Colonic mucosa (tissue), 4 donors: Measurements from ENCODE around the gene TSPYL4. TPM values are rescaled to one million over a fixed set of nuclear protein-coding genes. Genes with fewer than 3 reads are reported as not detected.
A peak's percentile ranks its signal among the peaks of the same experiment; 100 is the strongest.

ENCODE experiments used
- DNase-seq: peaks from one replicate; pipeline ENCODE4 v3.0.0-alpha.2; 2020
- H3K27ac ChIP-seq: fragments of 200-600 bp; one replicate; pipeline ENCODE4 v1.8.0; 2021
- H3K27me3 ChIP-seq: fragments of 200-600 bp; one replicate; pipeline ENCODE4 v1.8.0; 2021
- H3K36me3 ChIP-seq: fragments of 200-600 bp; one replicate; pipeline ENCODE4 v1.8.0; 2021
- H3K4me1 ChIP-seq: fragments of 200-600 bp; one replicate; pipeline ENCODE4 v1.8.0; 2021; ENCODE audit warnings: mild to moderate bottlenecking
- H3K4me3 ChIP-seq: fragments of 200-600 bp; one replicate; pipeline ENCODE4 v1.8.0; 2021
- H3K9ac ChIP-seq, 2 donors: one replicate each; pipeline ENCODE4 v1.7.0; 2013; ENCODE audit warnings: control low read depth in 2 of 2, low read depth in 2 of 2, low read length in 2 of 2
- H3K9me3 ChIP-seq: fragments of 200-600 bp; one replicate; pipeline ENCODE4 v1.8.0; 2021
- CTCF ChIP-seq: fragments of 200-600 bp; IDR thresholded peaks from one replicate; pipeline ENCODE4 v1.8.0; 2022; ENCODE audit warnings: antibody characterized with exemption, mild to moderate bottlenecking
- intact Hi-C: fragments of 100-400 bp; cut with DNase I; formaldehyde crosslinking; loops from one replicate; pipeline ENCODE4 v1.14.1; 2022
- total RNA-seq, 2 donors: library from RNA; stranded (reverse); fragmentation: NEBNext Ultra II Directional in 1 of 2; extraction: Animal tissue kit (Norgen Biotek cat#: 25700) in 1 of 2; gene quantifications; one replicate each; pipeline ENCODE4 v1.2.1, GENCODE V29; 2021
- donor health status: healthy.
- donor health status: DM: no; HTN: no; CAD: no.
- donor health status: DM: no; HTN: no; CAD: no.

Gene TSPYL4
- total RNA-seq, 2 donors from 2014 or later, result 7.0 to 8.3 TPM

- Histone ChIP-seq H3K27me3 (no peaks in the 10 kb centered on the region), H3K27ac (no peak overlapping the region), H3K9me3 (no peaks in the 10 kb centered on the region), H3K4me3 (no peak overlapping the region), H3K36me3 (no peaks in the 10 kb centered on the region), H3K9ac (no peak overlapping the region), H3K4me1 (no peaks in the 10 kb centered on the region)
- intact Hi-C loops, result no loop called here
- TF ChIP-seq CTCF, result no peak
- DNase-seq, result no peak
Observed at GRCh38 chr6:116292553-116292952, 38.7 kb upstream of the TSPYL4 start.

- H3K4me3 ChIP-seq, result no peak overlapping the region
- no peaks in the 10 kb centered on the region for H3K36me3 ChIP-seq
- no peaks in the 10 kb centered on the region for H3K9me3 ChIP-seq
- no peak overlapping the region for H3K27ac ChIP-seq
- no peak for DNase-seq
- intact Hi-C loops, result no loop called here
- H3K27me3 ChIP-seq, result no peaks in the 10 kb centered on the region
- no peak overlapping the region for H3K9ac ChIP-seq
- no peak for TF ChIP-seq CTCF
- H3K4me1 ChIP-seq, result no peaks in the 10 kb centered on the region
Observed at GRCh38 chr6:116291701-116292396, 38.0 kb upstream of the TSPYL4 start.

- Histone ChIP-seq H3K27me3 (no peaks in the 10 kb centered on the region), H3K27ac (no peak overlapping the region), H3K4me1 (no peaks in the 10 kb centered on the region), H3K9me3 (no peaks in the 10 kb centered on the region), H3K36me3 (no peaks in the 10 kb centered on the region), H3K9ac (no peak overlapping the region), H3K4me3 (no peak overlapping the region)
- no peak for TF ChIP-seq CTCF
- intact Hi-C loops, result no loop called here
- no peak for DNase-seq
Observed at GRCh38 chr6:116290799-116291198, 36.9 kb upstream of the TSPYL4 start.

DNA sequence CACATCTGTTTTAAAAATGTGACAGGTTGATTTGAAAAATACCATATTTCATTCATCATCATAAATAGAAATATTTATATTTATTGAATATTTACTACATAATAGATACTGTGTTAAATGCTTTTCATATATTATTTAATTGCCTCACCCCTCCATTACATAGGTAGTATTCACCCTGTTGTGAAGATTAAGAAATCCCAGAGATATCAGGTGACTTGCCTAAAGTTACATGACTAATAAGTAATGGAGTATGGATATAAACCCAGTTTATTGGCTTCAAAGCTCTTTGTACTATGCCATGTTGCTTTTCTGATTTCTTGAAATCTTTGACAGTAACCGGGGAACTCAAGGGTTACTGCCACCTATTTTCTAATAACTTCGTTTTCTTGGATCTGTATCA lies 36.0 kb upstream of the TSPYL4 start:
- Histone ChIP-seq H3K9me3 (no peaks in the 10 kb centered on the region), H3K27ac (no peak overlapping the region), H3K9ac (no peak overlapping the region), H3K36me3 (no peaks in the 10 kb centered on the region), H3K27me3 (no peaks in the 10 kb centered on the region), H3K4me3 (no peak overlapping the region), H3K4me1 (no peaks in the 10 kb centered on the region)
- DNase-seq, result no peak
- no peak for TF ChIP-seq CTCF
- intact Hi-C loops, result loop anchor here (5.0 to 10.0 kb wide), 2 partner anchors 85 to 242 kb away; partner anchors contain the start of gene DSE

DNA sequence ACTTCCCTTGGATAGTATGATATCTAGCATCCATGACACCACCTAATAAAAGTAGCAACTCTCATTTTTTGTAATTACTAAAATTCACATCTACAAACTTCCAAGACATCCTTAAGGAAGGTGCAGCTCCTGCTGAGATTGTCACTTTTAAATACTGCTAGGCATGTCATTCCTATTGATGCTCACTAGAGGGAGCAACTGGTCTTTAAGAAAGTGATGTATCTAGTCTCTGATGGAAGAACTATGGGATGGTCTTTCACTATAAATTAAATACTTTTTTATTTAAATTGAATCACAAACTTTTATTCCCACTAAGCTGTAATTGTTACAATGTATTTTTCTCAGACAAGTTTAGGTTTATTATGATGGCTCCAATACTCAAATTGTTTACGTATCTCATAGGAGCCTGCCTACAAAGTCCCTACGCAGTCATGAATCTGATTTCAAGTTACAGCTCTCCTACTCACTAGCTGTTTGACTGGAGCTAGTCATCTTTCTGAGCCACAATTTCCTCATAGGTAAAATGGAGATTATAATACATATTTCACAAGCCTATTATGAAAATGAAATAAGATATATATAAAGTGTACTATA lies 33.9 kb upstream of the TSPYL4 start:
- TF ChIP-seq CTCF, result peak; percentile 96
- DNase-seq, result no peak

More for the DNA sequence above, 33.9 kb upstream of the TSPYL4 start:
- H3K27ac ChIP-seq, result no peak overlapping the region
- H3K9me3 ChIP-seq, result no peaks in the 10 kb centered on the region
- H3K36me3 ChIP-seq, result no peaks in the 10 kb centered on the region
- H3K4me1 ChIP-seq, result no peaks in the 10 kb centered on the region
- intact Hi-C loops, result loop anchor here (2.0 to 10.0 kb wide), 3 partner anchors 87 to 277 kb away; partner anchors contain the start of gene DSE
- no peak overlapping the region for H3K4me3 ChIP-seq
- H3K9ac ChIP-seq, result no peak overlapping the region
- no peaks in the 10 kb centered on the region for H3K27me3 ChIP-seq
